Endodermal cell (in vitro differentiated cells): ENCODE data around the gene MYLIP. TPM values are rescaled to one million over a fixed set of nuclear protein-coding genes. Genes with fewer than 3 reads are reported as not detected.
A peak's percentile ranks its signal among the peaks of the same experiment; 100 is the strongest.

Source experiments
- DNase-seq: peaks from one replicate; pipeline ENCODE4 v3.0.0-alpha.2; 2017
- H3K27ac ChIP-seq: 2 replicates; pipeline ENCODE4 v1.5.1; 2013; ENCODE audit warnings: mild to moderate bottlenecking, low read depth, low read length, moderate library complexity
- H3K27me3 ChIP-seq: 2 replicates; pipeline ENCODE4 v1.6.1; 2013; ENCODE audit warnings: mild to moderate bottlenecking, low read length, moderate library complexity; ENCODE audit not compliant: insufficient read depth, control insufficient read depth, poor library complexity, severe bottlenecking
- H3K36me3 ChIP-seq: 2 replicates; pipeline ENCODE4 v1.7.0; 2013; ENCODE audit warnings: mild to moderate bottlenecking, low read length, moderate library complexity; ENCODE audit not compliant: control insufficient read depth, insufficient read depth
- H3K4me1 ChIP-seq: one replicate; pipeline ENCODE4 v1.7.0; 2013; ENCODE audit warnings: low read length; ENCODE audit not compliant: control insufficient read depth, insufficient read depth
- H3K4me3 ChIP-seq: 2 replicates; pipeline ENCODE4 v1.5.1; 2013; ENCODE audit warnings: mild to moderate bottlenecking, low read length, moderate library complexity
- H3K9ac ChIP-seq: 2 replicates; pipeline ENCODE4 v1.6.1; 2013; ENCODE audit warnings: mild to moderate bottlenecking, low read length, moderate library complexity; ENCODE audit not compliant: poor library complexity, severe bottlenecking; ENCODE audit errors: extremely low read depth
- H3K9me3 ChIP-seq: 2 replicates; pipeline ENCODE4 v1.6.1; 2013; ENCODE audit warnings: mild to moderate bottlenecking, low read length, moderate library complexity; ENCODE audit not compliant: control insufficient read depth
- H3K27ac Mint-ChIP-seq: 2 replicates; pipeline ENCODE4 v1.8.0; 2020; ENCODE audit warnings: mixed read lengths
- H3K27me3 Mint-ChIP-seq: 2 replicates; pipeline ENCODE4 v1.8.0; 2021; ENCODE audit warnings: mild to moderate bottlenecking, mixed read lengths; ENCODE audit not compliant: insufficient read depth
- H3K36me3 Mint-ChIP-seq: 2 replicates; pipeline ENCODE4 v1.8.0; 2020; ENCODE audit warnings: low read depth, mixed read lengths
- H3K4me1 Mint-ChIP-seq: 2 replicates; pipeline ENCODE4 v1.8.0; 2020; ENCODE audit warnings: mixed read lengths
- H3K4me3 Mint-ChIP-seq: 2 replicates; pipeline ENCODE4 v1.8.0; 2020; ENCODE audit warnings: mild to moderate bottlenecking, moderate library complexity, mixed read lengths
- H3K9me3 Mint-ChIP-seq: 2 replicates; pipeline ENCODE4 v1.8.0; 2020; ENCODE audit warnings: mild to moderate bottlenecking, mixed read lengths
- WGBS, 2 experiments: methylation state at CpG; one replicate each; pipeline versions ENCODE4 v1.1.5 to v1.1.7; 2013; ENCODE audit warnings: missing lambda C conversion rate in 2 of 2, mixed read lengths in 1 of 2; ENCODE audit not compliant: insufficient coverage in 1 of 2, insufficient read length in 1 of 2; 5-methylcytosine and 5-hydroxymethylcytosine counted together
- total RNA-seq, 2 donors: library from RNA; stranded (reverse); fragmentation: NEBNext Ultra II Directional in 1 of 2; extraction: Animal tissue kit (Norgen Biotek cat#: 25700) in 1 of 2; gene quantifications; 2 replicates in 1 of 2; 3 replicates in 1 of 2; pipeline ENCODE4 v1.2.1, GENCODE V29; 2021
- TF ChIP-seq, protein P1 (sequence below): fragments of 200-600 bp; sonication (generic); conservative IDR thresholded peaks from 2 replicates; pipeline ENCODE4 v1.5.0; 2021; ENCODE audit warnings: antibody characterized with exemption, mild to moderate bottlenecking

Gene MYLIP
- total RNA-seq, 2 donors from 2014 or later: 25.8 to 30.2 TPM

DNA sequence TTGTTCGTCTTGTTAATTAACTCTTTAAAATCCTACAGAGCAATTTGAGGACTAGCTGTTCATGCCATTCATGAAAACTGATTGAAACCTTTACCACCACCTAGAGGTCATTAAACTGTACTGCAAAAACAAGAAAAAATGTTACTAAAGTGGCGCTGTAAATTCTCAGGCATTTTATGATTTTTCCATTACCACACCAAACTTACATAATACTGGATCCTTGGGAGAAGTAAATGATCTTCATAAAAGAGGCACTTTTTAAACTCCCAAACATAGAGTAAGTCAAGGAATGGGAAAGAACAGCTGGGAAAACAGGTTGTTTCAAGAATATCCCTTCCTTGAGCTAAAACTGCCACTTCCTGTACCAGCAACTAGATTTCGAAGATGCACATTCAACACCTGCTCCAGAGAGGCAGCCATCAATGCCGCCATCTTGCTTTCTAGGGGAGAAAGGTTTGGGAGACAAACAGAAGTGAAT is 54.3 kb downstream of the MYLIP start:
- H3K4me1 Mint-ChIP-seq: peaks cover 19% of the 10 kb centered on the region
- H3K27ac Mint-ChIP-seq: no peak overlapping the region

DNA sequence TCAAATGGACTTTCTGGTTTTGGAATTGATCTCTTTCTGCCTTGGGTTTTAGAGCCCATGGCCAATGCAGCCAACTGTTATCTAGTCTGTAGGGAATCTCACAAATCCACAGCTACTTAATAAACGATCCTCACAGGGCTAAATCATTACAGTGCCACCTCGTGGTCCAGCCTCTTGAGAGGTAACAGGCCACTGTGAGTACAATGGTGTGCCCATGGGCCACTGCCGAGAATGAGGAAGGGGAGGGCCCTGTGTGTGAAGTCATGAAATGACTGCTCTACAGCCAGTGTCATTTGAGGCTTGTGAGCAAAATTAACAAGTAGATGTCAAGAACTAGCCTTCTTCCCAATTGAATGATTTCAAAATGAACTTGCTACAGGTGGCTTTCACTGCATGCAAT is 55.2 kb downstream of the MYLIP start:
- peak; percentile 81 for DNase-seq

More for the DNA sequence above, 54.3 kb downstream of the MYLIP start:
- Histone ChIP-seq H3K9me3 (no peaks in the 10 kb centered on the region), H3K4me1 (no peaks in the 10 kb centered on the region), H3K4me3 (no peak overlapping the region), H3K27ac (no peak overlapping the region), H3K9ac (no peak overlapping the region), H3K36me3 (no peaks in the 10 kb centered on the region), H3K27me3 (no peaks in the 10 kb centered on the region)
- peaks cover 2% of the 10 kb centered on the region for H3K36me3 Mint-ChIP-seq
- no peak for DNase-seq
- H3K4me3 Mint-ChIP-seq: no peak overlapping the region
- WGBS, 2 experiments: 53 to 67% methylated on average over 1 to 4 of the region's 4 CpGs
- peaks cover 8% of the 10 kb centered on the region for H3K27me3 Mint-ChIP-seq
- H3K9me3 Mint-ChIP-seq: peaks cover 8% of the 10 kb centered on the region
- TF ChIP-seq, protein P1, sequence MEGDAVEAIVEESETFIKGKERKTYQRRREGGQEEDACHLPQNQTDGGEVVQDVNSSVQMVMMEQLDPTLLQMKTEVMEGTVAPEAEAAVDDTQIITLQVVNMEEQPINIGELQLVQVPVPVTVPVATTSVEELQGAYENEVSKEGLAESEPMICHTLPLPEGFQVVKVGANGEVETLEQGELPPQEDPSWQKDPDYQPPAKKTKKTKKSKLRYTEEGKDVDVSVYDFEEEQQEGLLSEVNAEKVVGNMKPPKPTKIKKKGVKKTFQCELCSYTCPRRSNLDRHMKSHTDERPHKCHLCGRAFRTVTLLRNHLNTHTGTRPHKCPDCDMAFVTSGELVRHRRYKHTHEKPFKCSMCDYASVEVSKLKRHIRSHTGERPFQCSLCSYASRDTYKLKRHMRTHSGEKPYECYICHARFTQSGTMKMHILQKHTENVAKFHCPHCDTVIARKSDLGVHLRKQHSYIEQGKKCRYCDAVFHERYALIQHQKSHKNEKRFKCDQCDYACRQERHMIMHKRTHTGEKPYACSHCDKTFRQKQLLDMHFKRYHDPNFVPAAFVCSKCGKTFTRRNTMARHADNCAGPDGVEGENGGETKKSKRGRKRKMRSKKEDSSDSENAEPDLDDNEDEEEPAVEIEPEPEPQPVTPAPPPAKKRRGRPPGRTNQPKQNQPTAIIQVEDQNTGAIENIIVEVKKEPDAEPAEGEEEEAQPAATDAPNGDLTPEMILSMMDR: peak; percentile 81

DNA sequence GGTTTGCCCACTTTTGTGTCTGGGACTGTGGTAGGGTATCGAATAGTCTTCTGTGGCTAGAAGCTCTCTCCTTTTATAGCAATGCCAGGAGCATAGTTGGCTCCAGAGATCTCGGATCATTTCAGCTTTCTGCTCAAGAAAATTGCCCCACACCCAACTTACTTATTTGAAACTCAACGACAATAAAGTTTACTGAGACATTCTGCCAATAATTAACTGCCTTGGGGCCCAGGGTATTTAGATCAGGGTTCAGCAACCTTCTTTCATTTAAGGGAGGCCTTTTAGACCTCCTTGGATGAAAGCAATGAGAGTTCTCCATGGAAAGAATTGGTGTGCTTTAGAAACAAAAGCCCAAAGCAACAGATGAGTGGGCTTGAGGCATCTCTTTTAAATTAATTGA is 55.7 kb downstream of the MYLIP start:
- no peak overlapping the region for H3K27ac Mint-ChIP-seq
- H3K4me1 Mint-ChIP-seq: peaks cover 19% of the 10 kb centered on the region
- H3K36me3 Mint-ChIP-seq: peaks cover 2% of the 10 kb centered on the region
- TF ChIP-seq, protein P1: no peak
- no peak for DNase-seq
- H3K4me3 Mint-ChIP-seq: no peak overlapping the region
- no peak overlapping the region for H3K9ac ChIP-seq
- no peaks in the 10 kb centered on the region for H3K27me3 ChIP-seq
- no peaks in the 10 kb centered on the region for H3K4me1 ChIP-seq
- H3K4me3 ChIP-seq: no peak overlapping the region
- H3K36me3 ChIP-seq: no peaks in the 10 kb centered on the region
- peaks cover 9% of the 10 kb centered on the region for H3K27me3 Mint-ChIP-seq
- H3K9me3 Mint-ChIP-seq: peaks cover 8% of the 10 kb centered on the region
- H3K27ac ChIP-seq: no peak overlapping the region
- 83 to 93% methylated on average over 2 to 3 of the region's 3 CpGs for WGBS, 2 experiments
- no peaks in the 10 kb centered on the region for H3K9me3 ChIP-seq

More for the DNA sequence above, 55.2 kb downstream of the MYLIP start:
- H3K9me3 Mint-ChIP-seq: peaks cover 8% of the 10 kb centered on the region
- peaks cover 9% of the 10 kb centered on the region for H3K27me3 Mint-ChIP-seq
- no peak overlapping the region for H3K27ac ChIP-seq
- H3K4me3 Mint-ChIP-seq: no peak overlapping the region
- H3K4me1 Mint-ChIP-seq: peaks cover 19% of the 10 kb centered on the region
- H3K4me3 ChIP-seq: no peak overlapping the region
- peaks cover 2% of the 10 kb centered on the region for H3K36me3 Mint-ChIP-seq
- H3K27me3 ChIP-seq: no peaks in the 10 kb centered on the region
- no peak overlapping the region for H3K9ac ChIP-seq
- no peak overlapping the region for H3K27ac Mint-ChIP-seq
- H3K36me3 ChIP-seq: no peaks in the 10 kb centered on the region
- no peaks in the 10 kb centered on the region for H3K9me3 ChIP-seq
- WGBS, 2 experiments: 62 to 70% methylated on average over 2 to 3 of the region's 3 CpGs
- no peaks in the 10 kb centered on the region for H3K4me1 ChIP-seq
- TF ChIP-seq, protein P1: peak; percentile 65
